Upper lobe of left lung (tissue), 6 donors: ENCODE results near the gene GAL3ST2. TPM values are rescaled to one million over a fixed set of nuclear protein-coding genes. Genes with fewer than 3 reads are reported as not detected.
"Not testable (repeated sequence)": the region's sequence is repeated elsewhere in the genome, so short reads cannot be mapped to it uniquely, and the experiment has no call there.

Experiments
- ATAC-seq, 2 donors: fragments of 200-7000 bp; cut with Tn5 transposase; one replicate each; pipeline ENCODE4 v1.9.1; 2022; ENCODE audit warnings: mild to moderate bottlenecking in 2 of 2, moderate library complexity in 2 of 2; ENCODE audit not compliant: low FRiP score in 2 of 2
- DNase-seq, 2 donors: peaks; one replicate each; pipeline ENCODE4 v3.0.0-alpha.2; 2019 to 2020
- H3K27ac ChIP-seq, 4 donors: fragments of 200-600 bp; sonication (generic); one replicate each; pipeline ENCODE4 v1.5.1; 2016 to 2019
- H3K27me3 ChIP-seq, 4 donors: fragments of 200-600 bp; sonication (generic); one replicate each; pipeline ENCODE4 v1.5.1; 2017 to 2019
- H3K36me3 ChIP-seq, 4 donors: fragments of 200-600 bp; sonication (generic); one replicate each; pipeline ENCODE4 v1.5.1; 2016 to 2019
- H3K4me1 ChIP-seq, 4 donors: fragments of 200-600 bp; sonication (generic); one replicate each; pipeline ENCODE4 v1.5.1; 2018 to 2019
- H3K4me3 ChIP-seq, 4 donors: fragments of 200-600 bp; sonication (generic); one replicate each; pipeline ENCODE4 v1.5.1; 2017 to 2019; ENCODE audit warnings: mild to moderate bottlenecking in 2 of 4, moderate library complexity in 1 of 4
- H3K9me3 ChIP-seq, 4 donors: fragments of 200-600 bp; sonication (generic); one replicate each; pipeline ENCODE4 v1.5.1; 2018 to 2019
- CTCF ChIP-seq, 6 experiments: fragments of 450-650 bp in 4 of 6; fragments of 200-600 bp in 2 of 6; sonication (generic) in 2 of 6; IDR thresholded peaks; one replicate each; pipeline ENCODE4 v1.5.1; 2016 to 2019; ENCODE audit warnings: antibody characterized with exemption in 6 of 6
- EP300 ChIP-seq, 4 donors: sonication (generic); formaldehyde crosslinking; IDR thresholded peaks; one replicate each; pipeline ENCODE4 v1.5.1; 2017; ENCODE audit warnings: antibody characterized with exemption in 4 of 4, control low read depth in 2 of 4
- POLR2A ChIP-seq, 4 donors: fragments of 450-650 bp; IDR thresholded peaks; one replicate each; pipeline ENCODE4 v1.5.1; 2016 to 2017; ENCODE audit warnings: antibody characterized with exemption in 4 of 4, mild to moderate bottlenecking in 2 of 4
- POLR2AphosphoS5 ChIP-seq, 2 donors: sonication (generic); formaldehyde crosslinking; IDR thresholded peaks; one replicate each; pipeline ENCODE4 v1.5.1; 2017; ENCODE audit warnings: antibody characterized with exemption in 2 of 2
- WGBS, 2 donors: methylation state at CpG; one replicate each; pipeline ENCODE4 v1.1.5; 2017 to 2018; 5-methylcytosine and 5-hydroxymethylcytosine counted together
- total RNA-seq, 6 donors: library from RNA; depleted of rRNA in 4 of 6; stranded (reverse); fragments of >200 nt in 4 of 6; gene quantifications; one replicate each; pipeline versions ENCODE4 v1.1.0 to v1.2.1, GENCODE V29; 2016 to 2021
- donor health status: DM: no; HTN: no; CAD: no; lungs with moderate emphysema.
- donor health status: DM: no; HTN: yes; CAD: no; lungs with severe emphysema.

GAL3ST2 gene
- total RNA-seq, 6 donors from 2014 or later = 0.59 to 2.1 (median 0.91) TPM; not detected in 3

GRCh38 chr2:241799522-241800197 is 23.0 kb downstream of the GAL3ST2 start:
- no peaks in the 10 kb centered on the region for H3K36me3 ChIP-seq
- H3K27ac ChIP-seq = no peak overlapping the region
- peaks cover 0 to 15% (median 4%) of the 10 kb centered on the region in 4 donors for H3K27me3 ChIP-seq
- no peak for TF ChIP-seq POLR2AphosphoS5 (IDR thresholded peaks at IDR 0.05)
- TF ChIP-seq POLR2A (IDR thresholded peaks at IDR 0.05) = no peak
- no peak for TF ChIP-seq EP300 (IDR thresholded peaks at IDR 0.05)
- no peak for TF ChIP-seq CTCF (IDR thresholded peaks at IDR 0.05)
- no peaks in the 10 kb centered on the region for H3K9me3 ChIP-seq
- no peak overlapping the region for H3K4me3 ChIP-seq
- WGBS, 2 donors = 81 to 86% methylated on average over 4 to 10 of the region's 10 CpGs
- no peak for ATAC-seq
- peak in 1 of 2 donors; percentile 59 for DNase-seq
- peaks cover 10 to 18% (median 16%) of the 10 kb centered on the region in 4 donors for H3K4me1 ChIP-seq

GRCh38 chr2:241800198-241800903 is 23.7 kb downstream of the GAL3ST2 start:
- not testable (repeated sequence) for H3K27ac ChIP-seq, H3K4me3 ChIP-seq, ATAC-seq, H3K9me3 ChIP-seq, H3K36me3 ChIP-seq
- DNase-seq = peak in 1 of 2 donors; percentile 58
- H3K27me3 ChIP-seq = peaks cover 0 to 15% (median 4%) of the 10 kb centered on the region in 4 donors
- H3K4me1 ChIP-seq = peaks cover 10 to 20% (median 18%) of the 10 kb centered on the region in 4 donors
- 75 to 79% methylated on average over 33 to 34 of the region's 35 CpGs for WGBS, 2 donors

GRCh38 chr2:241801611-241802420 is 25.2 kb downstream of the GAL3ST2 start:
- 79% methylated on average over 18 to 37 of the region's 44 CpGs for WGBS, 2 donors
- H3K4me3 ChIP-seq = no peak overlapping the region
- H3K27ac ChIP-seq = no peak overlapping the region
- H3K36me3 ChIP-seq = no peaks in the 10 kb centered on the region
- TF ChIP-seq POLR2AphosphoS5 (IDR thresholded peaks at IDR 0.05) (no peak), POLR2A (IDR thresholded peaks at IDR 0.05) (no peak), EP300 (IDR thresholded peaks at IDR 0.05) (no peak), CTCF (IDR thresholded peaks at IDR 0.05) (no peak)
- ATAC-seq = no peak
- no peaks in the 10 kb centered on the region for H3K9me3 ChIP-seq
- peaks cover 0 to 15% (median 4%) of the 10 kb centered on the region in 4 donors for H3K27me3 ChIP-seq
- peaks cover 10 to 20% (median 18%) of the 10 kb centered on the region in 4 donors for H3K4me1 ChIP-seq
- peak; percentile 18 to 77 for DNase-seq

GRCh38 chr2:241802421-241803318 is 26.0 kb downstream of the GAL3ST2 start:
- Histone ChIP-seq H3K36me3 (no peaks in the 10 kb centered on the region), H3K4me1 (peaks cover 10 to 20% (median 18%) of the 10 kb centered on the region in 4 donors), H3K27ac (no peak overlapping the region), H3K27me3 (peaks cover 0 to 15% (median 4%) of the 10 kb centered on the region in 4 donors), H3K9me3 (no peaks in the 10 kb centered on the region), H3K4me3 (peak overlapping the region in 1 of 4 donors; percentile 51)
- ATAC-seq = no peak
- DNase-seq = peak in 1 of 2 donors; percentile 42
- 50 to 58% methylated on average over 16 to 30 of the region's 32 CpGs for whole genome bisulfite sequencing, 2 donors
- TF ChIP-seq EP300 (IDR thresholded peaks at IDR 0.05) = no peak
- no peak for TF ChIP-seq POLR2AphosphoS5 (IDR thresholded peaks at IDR 0.05)
- TF ChIP-seq POLR2A (IDR thresholded peaks at IDR 0.05) = no peak
- TF ChIP-seq CTCF (IDR thresholded peaks at IDR 0.05) = no peak
